Measurements from ENCODE around the gene MRPL34. TPM values are rescaled to one million over a fixed set of nuclear protein-coding genes. Genes with fewer than 3 reads are reported as not detected.

MRPL34 gene
- 45.9 and 71.2 TPM in 2 replicates for total RNA-seq (2012; rRNA removed)

DNA sequence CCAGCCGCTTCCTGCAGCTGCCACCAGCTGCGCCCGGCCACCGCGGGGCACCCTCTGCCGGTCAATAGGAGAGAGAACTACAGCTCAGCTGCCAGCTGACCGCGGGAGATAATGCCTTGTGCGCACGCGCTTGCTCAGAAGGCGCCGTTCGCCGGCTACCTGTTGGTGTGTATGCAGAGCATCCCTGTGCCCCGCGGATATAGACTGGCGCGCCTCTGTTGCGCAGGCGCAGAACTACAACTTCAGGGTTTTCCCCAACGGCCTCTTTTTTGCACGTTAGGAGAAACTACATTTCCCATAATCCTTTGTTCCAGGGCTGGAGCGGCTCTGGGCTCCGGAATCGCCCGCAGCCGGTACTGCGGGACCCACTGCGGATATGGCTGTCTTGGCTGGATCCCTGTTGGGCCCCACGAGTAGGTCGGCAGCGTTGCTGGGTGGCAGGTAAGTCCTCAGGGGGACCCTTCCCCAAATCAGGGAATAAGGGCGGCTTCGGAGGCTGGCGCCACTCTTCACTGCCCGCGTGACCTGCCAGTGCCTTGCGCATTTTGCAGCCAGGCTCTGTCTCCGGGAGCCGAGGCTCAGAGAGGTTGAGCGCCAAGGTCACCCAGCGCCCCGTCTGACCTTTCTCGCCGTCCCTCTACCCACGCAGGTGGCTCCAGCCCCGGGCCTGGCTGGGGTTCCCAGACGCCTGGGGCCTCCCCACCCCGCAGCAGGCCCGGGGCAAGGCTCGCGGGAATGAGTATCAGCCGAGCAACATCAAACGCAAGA, at the start of gene MRPL34:
MRPL34 (plus strand) TSS at position 356 of the 768 bp plus-strand sequence; CDS start at position 377, 21 bp downstream.
- no peaks in the 10 kb centered on the region for H3K27me3 ChIP-seq (ENCODE audit: control insufficient read depth, insufficient read depth, low read length)
- peak within 1 kb of the TSS; percentile 81 for H3K9ac ChIP-seq (ENCODE audit: low read depth, low read length)
- H3K36me3 ChIP-seq (ENCODE audit: insufficient read depth, low read length) = no peaks in the 10 kb centered on the region
- peak within 1 kb of the TSS; percentile 97 for H3K4me2 ChIP-seq (ENCODE audit: low read length)
- H3K4me3 ChIP-seq (ENCODE audit: low read length) = peak within 1 kb of the TSS; percentile 83
- peaks cover 42% of the 10 kb centered on the region for H3K4me1 ChIP-seq (ENCODE audit: control insufficient read depth, insufficient read depth, low read length)
- H3K9me3 ChIP-seq (replicated peaks; ENCODE audit: low read length) = no peaks in the 10 kb centered on the region

DNA sequence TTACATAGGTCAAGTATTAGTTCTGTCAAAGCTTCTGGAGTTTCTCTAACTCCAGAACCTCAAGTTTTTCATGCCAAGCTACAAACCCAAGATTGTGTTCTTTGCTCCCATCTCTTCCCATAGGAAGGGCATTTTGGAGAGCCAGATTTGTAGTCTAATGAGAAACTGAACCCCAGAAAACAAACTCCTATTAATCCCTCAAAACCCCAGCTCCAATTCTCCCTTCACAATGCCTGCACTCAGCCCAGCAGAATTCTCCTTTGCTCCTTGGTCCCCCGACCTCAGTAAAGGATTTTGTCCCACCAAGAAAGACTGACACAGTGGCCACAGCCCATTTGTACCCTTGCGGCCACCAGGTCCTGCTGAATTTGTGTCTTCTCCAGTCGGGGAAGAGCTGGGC, 49.5 kb upstream of the MRPL34 start:
- H3K4me3 ChIP-seq (ENCODE audit: low read length) = no peak overlapping the region
- no peak overlapping the region for H3K9ac ChIP-seq (ENCODE audit: low read depth, low read length)
- H3K4me2 ChIP-seq (ENCODE audit: low read length) = no peak overlapping the region
- H3K4me1 ChIP-seq (ENCODE audit: control insufficient read depth, insufficient read depth, low read length) = peaks cover 6% of the 10 kb centered on the region
- H3K27me3 ChIP-seq (ENCODE audit: control insufficient read depth, insufficient read depth, low read length) = peaks cover 4% of the 10 kb centered on the region
- peaks cover 10% of the 10 kb centered on the region for H3K9me3 ChIP-seq (replicated peaks; ENCODE audit: low read length)
- no peaks in the 10 kb centered on the region for H3K36me3 ChIP-seq (ENCODE audit: insufficient read depth, low read length)

DNA sequence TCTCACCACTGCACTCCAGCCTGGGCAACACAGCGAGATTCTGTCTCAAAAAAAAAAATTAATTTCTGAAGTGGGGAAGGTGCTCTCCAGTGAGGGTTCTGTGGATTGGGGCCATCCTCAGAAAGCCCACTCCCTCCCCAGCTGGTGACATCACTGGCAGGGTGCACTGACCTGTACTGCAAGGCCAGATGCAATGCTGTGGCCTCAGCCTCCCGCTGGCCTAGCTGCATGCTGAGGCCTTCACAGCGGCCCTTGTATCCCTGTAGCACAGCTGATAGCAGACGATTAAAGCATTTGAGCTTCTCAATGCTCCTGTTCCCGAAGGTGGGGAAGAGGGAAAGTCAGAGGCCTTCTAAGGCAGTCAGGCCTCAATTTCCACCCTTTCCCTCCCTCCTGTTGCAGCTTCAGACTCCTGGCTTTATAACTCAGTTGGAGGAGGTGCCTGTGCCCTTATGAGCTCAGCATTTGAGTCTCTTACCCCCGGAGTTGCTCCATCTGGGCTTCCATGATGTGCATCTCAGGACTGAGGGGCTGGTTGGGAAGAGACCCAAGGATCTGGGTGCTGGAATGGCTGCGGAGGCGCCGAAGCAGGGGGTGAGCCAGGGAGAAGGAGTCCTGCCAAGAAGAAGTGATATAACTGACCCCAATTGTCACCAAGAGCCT, 46.4 kb upstream of the MRPL34 start:
- no peak overlapping the region for H3K4me2 ChIP-seq (ENCODE audit: low read length)
- H3K36me3 ChIP-seq (ENCODE audit: insufficient read depth, low read length) = no peaks in the 10 kb centered on the region
- H3K9ac ChIP-seq (ENCODE audit: low read depth, low read length) = no peak overlapping the region
- no peak overlapping the region for H3K4me3 ChIP-seq (ENCODE audit: low read length)
- peaks cover 4% of the 10 kb centered on the region for H3K27me3 ChIP-seq (ENCODE audit: control insufficient read depth, insufficient read depth, low read length)
- peaks cover 10% of the 10 kb centered on the region for H3K9me3 ChIP-seq (replicated peaks; ENCODE audit: low read length)
- H3K4me1 ChIP-seq (ENCODE audit: control insufficient read depth, insufficient read depth, low read length) = peaks cover 6% of the 10 kb centered on the region

DNA sequence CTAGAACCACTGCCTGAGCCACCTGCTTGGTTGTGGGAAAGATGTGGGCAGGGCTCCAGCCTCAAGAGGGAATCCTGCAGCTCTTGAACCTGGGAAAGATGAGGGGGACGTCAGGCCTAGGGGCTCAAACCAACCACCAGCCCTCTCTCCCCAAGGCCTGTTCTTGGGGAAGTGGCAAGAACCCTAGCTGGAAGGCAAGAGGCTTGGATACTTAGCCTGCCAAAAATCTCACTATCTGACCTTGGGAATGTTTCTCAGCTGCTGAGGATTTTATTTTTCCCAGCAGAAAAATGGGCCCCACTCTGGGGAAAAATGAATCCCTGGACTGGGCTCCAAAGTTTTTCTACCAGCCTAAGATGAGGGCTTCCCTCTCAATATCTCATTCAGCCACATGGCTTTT, 45.7 kb upstream of the MRPL34 start:
- Histone ChIP-seq H3K27me3 (ENCODE audit: control insufficient read depth, insufficient read depth, low read length) (peaks cover under 1% of the 10 kb centered on the region), H3K9ac (ENCODE audit: low read depth, low read length) (no peak overlapping the region), H3K4me2 (ENCODE audit: low read length) (no peak overlapping the region), H3K36me3 (ENCODE audit: insufficient read depth, low read length) (no peaks in the 10 kb centered on the region), H3K4me3 (ENCODE audit: low read length) (no peak overlapping the region), H3K4me1 (ENCODE audit: control insufficient read depth, insufficient read depth, low read length) (peaks cover 6% of the 10 kb centered on the region), H3K9me3 (replicated peaks; ENCODE audit: low read length) (peaks cover 10% of the 10 kb centered on the region)

DNA sequence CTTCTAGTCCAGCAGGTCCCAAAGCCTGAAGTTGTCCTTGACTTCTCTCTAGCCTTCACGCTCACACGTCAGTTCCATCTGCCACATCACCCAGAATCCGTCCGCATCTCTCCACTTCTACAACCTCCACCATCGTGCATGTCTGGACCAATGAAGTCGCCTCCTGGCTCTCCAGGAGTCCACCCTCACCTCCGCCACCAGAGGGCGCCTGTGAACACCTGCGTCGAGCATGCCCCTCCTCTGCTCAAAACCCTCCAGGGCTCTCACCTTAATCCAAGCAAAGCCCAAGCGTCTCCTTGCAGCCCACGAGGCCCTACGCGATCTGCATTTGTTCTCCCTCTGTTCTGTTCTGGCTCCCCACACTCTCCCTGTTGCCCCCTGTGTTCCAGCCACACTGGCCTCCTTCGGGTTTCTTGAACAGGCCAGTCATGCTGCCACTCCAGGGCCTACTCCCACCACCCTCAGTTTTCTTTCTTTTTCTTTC, 44.8 kb upstream of the MRPL34 start:
- Histone ChIP-seq H3K4me3 (ENCODE audit: low read length) (no peak overlapping the region), H3K4me2 (ENCODE audit: low read length) (no peak overlapping the region), H3K4me1 (ENCODE audit: control insufficient read depth, insufficient read depth, low read length) (no peaks in the 10 kb centered on the region), H3K9ac (ENCODE audit: low read depth, low read length) (no peak overlapping the region), H3K36me3 (ENCODE audit: insufficient read depth, low read length) (no peaks in the 10 kb centered on the region), H3K9me3 (replicated peaks; ENCODE audit: low read length) (peaks cover 10% of the 10 kb centered on the region), H3K27me3 (ENCODE audit: control insufficient read depth, insufficient read depth, low read length) (no peaks in the 10 kb centered on the region)

DNA sequence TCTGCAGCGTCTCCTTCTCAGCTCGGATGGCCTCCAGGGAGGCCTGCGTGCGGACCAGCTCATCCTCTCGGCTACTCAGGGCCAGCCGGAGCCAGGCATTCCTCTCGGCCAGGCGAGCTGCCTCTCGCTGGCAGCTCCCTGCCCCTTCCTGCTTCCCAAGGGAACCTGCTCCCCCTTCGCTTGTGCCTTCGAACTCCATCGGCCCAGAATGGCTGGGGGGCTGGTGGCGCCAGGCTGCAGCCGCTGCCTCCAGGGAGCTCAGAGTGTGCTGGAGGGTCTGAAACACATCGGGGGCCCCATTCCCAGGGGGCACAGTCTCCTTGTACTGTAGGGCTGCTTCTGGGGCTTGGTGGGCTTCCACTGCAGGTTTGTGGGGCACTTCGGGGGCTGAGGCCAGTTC, 43.1 kb upstream of the MRPL34 start:
- no peaks in the 10 kb centered on the region for H3K4me1 ChIP-seq (ENCODE audit: control insufficient read depth, insufficient read depth, low read length)

DNA sequence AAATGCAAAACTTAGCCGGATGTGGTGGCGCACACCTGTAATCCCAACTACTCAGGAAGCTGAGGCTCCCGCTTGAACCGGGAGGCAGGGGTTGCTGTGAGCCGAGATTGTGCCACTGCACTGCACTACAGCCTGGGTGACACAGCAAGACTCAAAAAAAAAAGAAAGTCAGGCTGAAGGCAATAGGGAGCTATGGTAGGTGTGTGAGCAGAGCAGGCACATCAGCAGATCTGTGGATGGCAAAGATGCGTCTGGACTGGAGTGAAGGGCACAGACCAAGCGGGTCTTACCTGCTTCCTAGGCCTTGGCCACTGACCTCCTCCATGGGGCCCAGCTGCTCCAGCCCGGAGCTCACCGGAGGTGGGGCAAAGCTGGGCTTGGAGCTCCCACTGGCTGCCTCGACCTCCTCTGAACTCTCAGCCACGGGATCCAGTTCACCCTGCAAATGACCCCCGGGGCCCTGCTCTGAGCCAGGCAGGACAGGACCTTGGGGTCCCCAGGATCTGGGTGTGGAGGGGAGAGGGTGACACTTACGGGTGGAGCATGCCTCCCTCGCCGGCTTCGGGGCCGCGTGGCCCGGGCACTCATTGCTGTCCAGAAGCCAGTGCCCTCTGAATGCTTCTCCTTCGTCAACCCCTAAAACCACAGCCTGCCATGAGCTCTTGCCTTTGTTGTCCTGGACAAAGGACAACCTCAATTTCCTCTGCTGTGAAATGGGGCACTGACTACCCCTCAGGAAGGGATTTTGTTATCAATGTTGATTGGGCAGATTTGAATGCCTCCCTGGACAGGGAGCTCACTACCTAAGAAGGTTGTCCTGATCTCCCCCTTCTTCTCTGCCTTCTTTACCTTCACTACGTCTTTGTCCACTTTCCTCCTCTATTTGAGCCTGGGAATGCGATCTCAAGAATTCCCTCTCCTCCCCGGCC, 41.7 kb upstream of the MRPL34 start:
- Histone ChIP-seq H3K9ac (ENCODE audit: low read depth, low read length) (no peak overlapping the region), H3K36me3 (ENCODE audit: insufficient read depth, low read length) (peaks cover 3% of the 10 kb centered on the region)

More for the DNA sequence above, 43.1 kb upstream of the MRPL34 start:
- Histone ChIP-seq H3K9me3 (replicated peaks; ENCODE audit: low read length) (peaks cover 10% of the 10 kb centered on the region), H3K4me2 (ENCODE audit: low read length) (no peak overlapping the region), H3K9ac (ENCODE audit: low read depth, low read length) (no peak overlapping the region), H3K36me3 (ENCODE audit: insufficient read depth, low read length) (no peaks in the 10 kb centered on the region), H3K4me3 (ENCODE audit: low read length) (no peak overlapping the region), H3K27me3 (ENCODE audit: control insufficient read depth, insufficient read depth, low read length) (no peaks in the 10 kb centered on the region)

DNA sequence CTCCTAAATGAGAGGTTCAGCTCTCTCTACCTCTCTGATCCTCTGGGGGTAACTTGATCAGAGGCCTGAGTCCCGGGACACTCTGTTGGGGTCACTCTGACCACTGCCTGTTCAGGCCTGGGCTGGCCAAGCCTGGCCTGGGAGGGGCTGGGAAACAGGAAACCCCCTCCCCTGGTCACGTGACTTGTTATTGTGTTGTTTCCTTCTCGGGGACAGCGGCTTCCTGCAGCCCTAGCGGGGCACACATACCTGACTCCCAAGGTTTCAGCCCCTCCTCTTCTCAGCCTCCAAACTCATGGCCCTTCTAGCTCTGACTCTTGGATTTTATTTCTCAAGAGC, 41.1 kb upstream of the MRPL34 start, which contains the start of gene USHBP1:
USHBP1 (minus strand) TSS at position 105 of the 339 bp plus-strand sequence. CDS start 446 bp downstream, outside the sequence.
- peaks cover 6% of the 10 kb centered on the region for H3K4me1 ChIP-seq (ENCODE audit: control insufficient read depth, insufficient read depth, low read length)
- H3K9ac ChIP-seq (ENCODE audit: low read depth, low read length) = no peak within 1 kb of the TSS
- H3K4me2 ChIP-seq (ENCODE audit: low read length) = no peak within 1 kb of the TSS
- peaks cover 4% of the 10 kb centered on the region for H3K9me3 ChIP-seq (replicated peaks; ENCODE audit: low read length)
- H3K36me3 ChIP-seq (ENCODE audit: insufficient read depth, low read length) = peaks cover 4% of the 10 kb centered on the region
- no peaks in the 10 kb centered on the region for H3K27me3 ChIP-seq (ENCODE audit: control insufficient read depth, insufficient read depth, low read length)
- H3K4me3 ChIP-seq (ENCODE audit: low read length) = no peak within 1 kb of the TSS

More for the DNA sequence above, 41.7 kb upstream of the MRPL34 start:
- Histone ChIP-seq H3K9me3 (replicated peaks; ENCODE audit: low read length) (peaks cover 10% of the 10 kb centered on the region), H3K4me3 (ENCODE audit: low read length) (no peak overlapping the region), H3K4me1 (ENCODE audit: control insufficient read depth, insufficient read depth, low read length) (peaks cover 6% of the 10 kb centered on the region), H3K4me2 (ENCODE audit: low read length) (no peak overlapping the region), H3K27me3 (ENCODE audit: control insufficient read depth, insufficient read depth, low read length) (no peaks in the 10 kb centered on the region)

DNA sequence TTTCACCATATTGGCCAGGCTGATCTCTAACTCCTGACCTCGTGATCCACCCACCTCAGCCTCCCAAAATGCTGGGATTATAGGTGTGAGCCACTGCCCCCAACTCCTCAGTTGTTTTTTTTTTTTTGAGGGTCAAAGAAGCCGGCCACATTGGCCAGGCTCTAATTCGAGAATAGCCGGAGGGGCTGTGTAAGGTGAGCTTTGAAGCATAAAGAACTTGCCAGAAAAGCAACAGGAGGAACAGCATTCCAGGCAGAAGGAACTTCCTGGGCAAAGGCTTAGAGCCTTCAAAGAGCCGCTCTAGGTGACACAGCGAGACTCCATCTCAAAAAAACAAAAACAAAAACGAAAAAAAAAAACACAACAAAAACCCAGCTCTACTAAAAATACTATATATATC, 39.6 kb upstream of the MRPL34 start:
- Histone ChIP-seq H3K4me3 (ENCODE audit: low read length) (no peak overlapping the region), H3K9ac (ENCODE audit: low read depth, low read length) (no peak overlapping the region), H3K4me1 (ENCODE audit: control insufficient read depth, insufficient read depth, low read length) (peaks cover 6% of the 10 kb centered on the region), H3K27me3 (ENCODE audit: control insufficient read depth, insufficient read depth, low read length) (no peaks in the 10 kb centered on the region), H3K4me2 (ENCODE audit: low read length) (no peak overlapping the region), H3K9me3 (replicated peaks; ENCODE audit: low read length) (no peaks in the 10 kb centered on the region), H3K36me3 (ENCODE audit: insufficient read depth, low read length) (peaks cover 8% of the 10 kb centered on the region)

DNA sequence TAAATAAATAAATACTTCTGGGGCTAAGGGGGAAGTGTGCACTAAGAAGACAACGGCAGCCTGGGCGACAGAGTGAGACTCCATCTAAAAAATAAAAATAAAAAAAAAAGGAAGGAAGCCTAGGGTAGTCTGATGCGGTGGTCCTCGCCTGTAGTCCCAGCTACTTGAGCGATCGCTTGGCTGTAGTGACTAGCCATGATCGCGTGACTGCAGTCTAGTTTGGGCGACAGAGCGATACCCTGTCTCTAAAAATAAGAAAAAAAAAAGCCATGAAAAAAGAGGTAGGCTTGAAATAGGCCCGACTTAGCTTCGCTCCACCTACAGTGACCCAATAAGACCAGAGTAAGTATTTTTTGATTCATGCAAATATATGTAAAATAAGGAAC, 39.1 kb upstream of the MRPL34 start:
- H3K9ac ChIP-seq (ENCODE audit: low read depth, low read length) = no peak overlapping the region
- no peak overlapping the region for H3K4me2 ChIP-seq (ENCODE audit: low read length)
- H3K36me3 ChIP-seq (ENCODE audit: insufficient read depth, low read length) = peaks cover 14% of the 10 kb centered on the region
- peaks cover 6% of the 10 kb centered on the region for H3K4me1 ChIP-seq (ENCODE audit: control insufficient read depth, insufficient read depth, low read length)
- H3K27me3 ChIP-seq (ENCODE audit: control insufficient read depth, insufficient read depth, low read length) = no peaks in the 10 kb centered on the region
- H3K9me3 ChIP-seq (replicated peaks; ENCODE audit: low read length) = no peaks in the 10 kb centered on the region
- H3K4me3 ChIP-seq (ENCODE audit: low read length) = no peak overlapping the region
